ENCODE data around the gene LYZ.
"Not testable (repeated sequence)": the region's sequence is repeated elsewhere in the genome, so short reads cannot be mapped to it uniquely, and the experiment has no call there.

LYZ gene

GRCh38 chr12:69348162-69348938 lies at the start of gene LYZ:
LYZ (plus strand) TSS chr12:69348381; CDS start chr12:69348409, 28 bp downstream.
- DNase-seq (ENCODE audit: low read depth) = no peak
- no peak within 1 kb of the TSS for H3K4me3 ChIP-seq (ENCODE audit: control insufficient read depth, low read depth, low read length)
- no peak for TF ChIP-seq CTCF (IDR thresholded peaks at IDR 0.05; ENCODE audit: control insufficient read depth, insufficient read depth, low read depth, low read length, missing control alignments)

DNA sequence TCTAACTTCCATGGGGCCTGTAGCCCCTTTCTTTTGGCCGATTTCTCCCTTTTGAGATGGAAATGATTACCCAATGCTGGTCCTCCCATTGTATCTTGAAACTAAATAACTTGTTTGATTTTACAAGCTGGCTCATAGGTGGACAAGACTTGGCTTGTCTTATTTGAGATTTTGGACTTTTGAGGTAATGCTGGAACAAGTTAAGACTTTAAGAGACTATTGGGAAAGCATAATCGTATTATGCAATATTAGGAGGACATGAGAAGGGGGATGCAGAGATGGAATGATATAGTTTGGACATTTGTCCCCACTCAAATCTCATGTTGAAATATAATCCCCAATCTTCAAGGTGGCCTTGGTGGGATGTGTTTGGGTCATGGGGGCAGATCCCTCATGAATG lies 49.2 kb upstream of the LYZ start:
- DNase-seq (ENCODE audit: low read depth) = no peak
- no peak overlapping the region for H3K4me3 ChIP-seq (ENCODE audit: control insufficient read depth, low read depth, low read length)
- no peak for TF ChIP-seq CTCF (IDR thresholded peaks at IDR 0.05; ENCODE audit: control insufficient read depth, insufficient read depth, low read depth, low read length, missing control alignments)

GRCh38 chr12:69304284-69304683 lies 43.9 kb upstream of the LYZ start:
- DNase-seq (ENCODE audit: low read depth) = no peak
- TF ChIP-seq CTCF (IDR thresholded peaks at IDR 0.05; ENCODE audit: control insufficient read depth, insufficient read depth, low read depth, low read length, missing control alignments) = no peak
- H3K4me3 ChIP-seq (ENCODE audit: control insufficient read depth, low read depth, low read length) = no peak overlapping the region

DNA sequence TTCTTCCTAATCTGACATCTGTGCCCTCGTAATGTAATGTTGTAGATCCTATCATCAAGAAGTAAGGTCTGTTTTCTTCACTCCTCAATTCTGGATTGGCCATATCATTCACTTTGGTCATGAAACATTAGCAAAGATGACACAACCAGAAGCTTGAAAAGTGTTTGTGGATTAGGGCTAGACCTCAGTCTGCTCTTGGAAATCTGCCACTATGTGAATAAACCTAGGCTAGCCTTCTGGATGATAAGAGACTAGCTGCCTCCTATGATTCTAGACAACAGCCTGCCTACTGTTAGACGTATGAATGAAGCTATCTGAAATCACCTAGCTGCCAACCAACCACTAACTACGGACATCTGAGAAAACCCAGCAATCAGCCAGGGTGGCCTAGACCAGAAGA lies 38.7 kb upstream of the LYZ start:
- no peak overlapping the region for H3K4me3 ChIP-seq (ENCODE audit: control insufficient read depth, low read depth, low read length)
- no peak for TF ChIP-seq CTCF (IDR thresholded peaks at IDR 0.05; ENCODE audit: control insufficient read depth, insufficient read depth, low read depth, low read length, missing control alignments)
- DNase-seq (ENCODE audit: low read depth) = no peak

DNA sequence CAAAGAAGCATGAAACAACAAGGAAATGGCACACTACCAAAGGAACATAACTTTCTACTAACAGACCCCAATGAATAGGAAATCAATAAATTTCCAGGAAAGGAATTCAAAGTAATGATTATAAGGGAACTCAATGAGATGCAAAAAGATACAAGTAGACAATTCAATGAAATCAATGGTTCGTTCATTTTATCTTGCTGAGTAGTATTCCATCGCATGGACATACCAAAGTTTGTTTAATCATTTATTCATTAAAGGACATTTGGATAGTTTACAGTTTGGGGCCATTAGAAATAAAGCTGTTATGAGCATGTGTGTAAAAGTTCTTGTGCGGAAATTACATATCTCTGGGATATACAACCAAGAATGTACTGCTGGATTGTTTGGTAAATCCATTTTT lies 35.0 kb upstream of the LYZ start:
- DNase-seq (ENCODE audit: low read depth) = no peak
- TF ChIP-seq CTCF (IDR thresholded peaks at IDR 0.05; ENCODE audit: control insufficient read depth, insufficient read depth, low read depth, low read length, missing control alignments) = no peak
- H3K4me3 ChIP-seq (ENCODE audit: control insufficient read depth, low read depth, low read length) = no peak overlapping the region

GRCh38 chr12:69316784-69317183 lies 31.4 kb upstream of the LYZ start:
- not testable (repeated sequence) for H3K4me3 ChIP-seq (ENCODE audit: control insufficient read depth, low read depth, low read length); DNase-seq (ENCODE audit: low read depth)

- not testable (repeated sequence) for H3K4me3 ChIP-seq (ENCODE audit: control insufficient read depth, low read depth, low read length); DNase-seq (ENCODE audit: low read depth)
These were observed 30.9 kb upstream of the LYZ start for GRCh38 chr12:69317233-69317632.

DNA sequence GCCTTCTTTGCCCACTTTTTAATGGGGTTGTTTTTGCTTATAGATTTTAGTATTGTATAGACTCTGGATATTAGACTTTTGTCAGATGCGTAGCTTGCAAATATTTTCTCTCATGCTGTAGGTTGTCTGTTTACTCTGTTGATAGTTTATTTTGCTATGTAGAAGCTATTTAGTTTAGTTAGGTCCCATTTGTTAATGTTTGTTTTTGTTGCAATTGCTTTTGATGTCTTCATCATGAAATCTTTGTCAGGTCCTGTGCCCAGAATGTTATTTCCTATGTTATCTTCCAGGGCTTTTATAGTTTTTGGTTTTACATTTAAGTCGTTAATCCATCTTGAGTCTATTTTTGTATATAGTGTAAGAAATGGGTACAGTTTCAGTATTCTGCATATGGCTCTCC lies 30.0 kb upstream of the LYZ start:
- DNase-seq (ENCODE audit: low read depth) = no peak
- no peak for TF ChIP-seq CTCF (IDR thresholded peaks at IDR 0.05; ENCODE audit: control insufficient read depth, insufficient read depth, low read depth, low read length, missing control alignments)
- H3K4me3 ChIP-seq (ENCODE audit: control insufficient read depth, low read depth, low read length) = no peak overlapping the region
